HUES6 (cell line): ENCODE measurements around the gene ATPAF1.

Source experiments
- H3K27ac ChIP-seq: 2 replicates; pipeline ENCODE4 v1.7.0; 2013; ENCODE audit warnings: low read depth, mild to moderate bottlenecking, low read length, inconsistent platforms
- H3K27me3 ChIP-seq: 2 replicates; pipeline ENCODE4 v1.6.1; 2013; ENCODE audit warnings: low read length; ENCODE audit not compliant: control insufficient read depth, insufficient read depth
- H3K36me3 ChIP-seq: 2 replicates; pipeline ENCODE4 v1.6.1; 2013; ENCODE audit warnings: low read length; ENCODE audit not compliant: control insufficient read depth, insufficient read depth
- H3K4me1 ChIP-seq: 2 replicates; pipeline ENCODE4 v1.6.1; 2013; ENCODE audit warnings: low read length; ENCODE audit not compliant: control insufficient read depth, insufficient read depth
- H3K4me3 ChIP-seq: 2 replicates; pipeline ENCODE4 v1.5.1; 2013; ENCODE audit warnings: low read depth, low read length
- H3K9ac ChIP-seq: one replicate; pipeline ENCODE4 v1.6.1; 2013; ENCODE audit warnings: mild to moderate bottlenecking, low read length
- H3K9me3 ChIP-seq: 2 replicates; pipeline ENCODE4 v1.6.1; 2013; ENCODE audit warnings: low read depth, low read length; ENCODE audit not compliant: control insufficient read depth, insufficient read depth

ATPAF1 gene

DNA sequence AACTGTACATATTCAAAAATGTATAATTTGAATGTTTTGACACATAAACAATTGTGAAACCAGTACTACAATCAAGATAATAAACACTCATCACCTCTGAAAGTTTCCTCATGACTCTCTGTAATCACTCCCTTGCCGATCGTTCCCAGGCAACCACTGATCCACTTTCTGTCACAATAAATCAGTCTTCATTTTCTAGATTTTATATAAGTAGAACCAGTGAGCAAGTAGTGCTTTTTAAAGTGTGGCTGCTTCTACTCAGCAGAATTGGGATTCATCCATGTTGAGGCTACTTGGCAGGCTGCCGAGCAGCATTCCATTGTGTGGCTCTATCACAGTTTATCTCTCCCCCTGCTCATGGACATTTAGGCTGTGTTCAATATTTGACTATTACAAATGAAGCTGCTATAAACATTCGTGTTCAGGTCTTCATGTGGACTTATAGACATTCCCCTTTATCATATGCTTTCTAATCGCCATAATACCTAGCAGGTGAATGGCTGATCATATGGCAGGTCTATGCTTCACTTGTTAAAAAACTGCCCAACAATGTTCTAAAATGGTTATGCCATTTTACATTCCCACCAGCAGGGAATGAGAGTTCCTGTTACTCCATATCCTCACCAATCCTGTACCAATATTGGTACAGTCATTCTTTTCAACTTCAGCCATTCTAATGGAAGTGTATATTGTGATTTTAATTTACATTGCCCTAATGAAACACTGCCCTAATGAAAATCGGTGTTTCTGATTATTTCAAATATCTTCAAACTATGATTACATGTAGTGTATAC is 24.0 kb upstream of the ATPAF1 start:
- no peak overlapping the region for H3K9ac ChIP-seq
- no peaks in the 10 kb centered on the region for H3K9me3 ChIP-seq
- no peaks in the 10 kb centered on the region for H3K4me1 ChIP-seq
- H3K27me3 ChIP-seq = no peaks in the 10 kb centered on the region
- H3K4me3 ChIP-seq = no peak overlapping the region
- H3K36me3 ChIP-seq = peaks cover 80% of the 10 kb centered on the region
- no peak overlapping the region for H3K27ac ChIP-seq

DNA sequence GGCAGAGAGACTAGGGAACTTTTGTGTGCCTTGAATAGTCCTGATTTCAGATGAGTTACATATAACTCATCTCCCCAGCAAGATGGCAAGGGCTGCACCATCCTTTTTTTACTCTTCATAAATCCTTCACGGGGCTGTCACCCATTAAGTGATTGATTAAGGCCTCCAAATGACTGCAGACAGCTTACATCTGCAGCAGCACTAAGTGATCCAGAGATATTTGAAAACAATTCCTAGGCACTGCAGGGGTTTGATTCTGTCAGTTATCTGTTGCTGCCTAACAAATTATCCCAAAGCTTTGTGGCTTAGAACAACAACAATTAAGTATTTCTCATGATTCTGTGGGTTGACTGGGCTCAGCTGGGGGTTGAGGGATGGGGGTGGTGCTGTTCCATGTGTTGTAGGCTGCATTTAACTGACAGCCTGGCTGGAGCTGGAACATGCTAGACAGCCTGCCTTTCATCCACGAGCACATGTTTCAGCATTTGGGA is 22.8 kb upstream of the ATPAF1 start:
- H3K27ac ChIP-seq = no peak overlapping the region
- no peak overlapping the region for H3K4me3 ChIP-seq
- H3K27me3 ChIP-seq = no peaks in the 10 kb centered on the region
- H3K4me1 ChIP-seq = no peaks in the 10 kb centered on the region
- no peaks in the 10 kb centered on the region for H3K9me3 ChIP-seq
- H3K36me3 ChIP-seq = peaks cover 81% of the 10 kb centered on the region
- no peak overlapping the region for H3K9ac ChIP-seq

GRCh38 chr1:46689897-46690296 is 21.7 kb upstream of the ATPAF1 start:
- Histone ChIP-seq H3K36me3 (peaks cover 82% of the 10 kb centered on the region), H3K9me3 (no peaks in the 10 kb centered on the region), H3K9ac (no peak overlapping the region), H3K4me3 (no peak overlapping the region), H3K27me3 (no peaks in the 10 kb centered on the region), H3K27ac (no peak overlapping the region), H3K4me1 (no peaks in the 10 kb centered on the region)

DNA sequence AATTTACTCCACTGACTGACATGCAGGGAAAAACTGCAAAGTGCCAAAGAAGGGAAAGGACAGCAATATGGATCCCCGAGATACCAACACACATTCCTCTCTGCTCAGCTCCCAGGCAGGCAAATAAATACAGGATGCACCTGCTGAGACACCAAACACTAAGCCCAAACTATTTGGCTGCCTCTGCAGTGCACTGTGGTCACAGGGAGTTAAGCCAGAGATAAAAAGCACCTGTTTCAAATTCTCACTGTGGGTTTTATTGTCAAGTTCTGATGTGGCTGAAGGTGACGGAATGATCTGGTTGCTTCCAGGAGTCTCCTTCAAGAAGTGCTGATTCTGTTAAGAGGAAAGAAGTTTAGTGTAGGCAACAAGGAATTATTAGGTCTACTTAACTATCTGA is 21.2 kb upstream of the ATPAF1 start:
- no peaks in the 10 kb centered on the region for H3K4me1 ChIP-seq
- H3K9ac ChIP-seq = no peak overlapping the region
- H3K4me3 ChIP-seq = no peak overlapping the region
- peaks cover 87% of the 10 kb centered on the region for H3K36me3 ChIP-seq
- H3K9me3 ChIP-seq = no peaks in the 10 kb centered on the region
- no peaks in the 10 kb centered on the region for H3K27me3 ChIP-seq
- H3K27ac ChIP-seq = no peak overlapping the region

- no peak overlapping the region for H3K9ac ChIP-seq
- H3K27me3 ChIP-seq = no peaks in the 10 kb centered on the region
- no peaks in the 10 kb centered on the region for H3K4me1 ChIP-seq
- no peaks in the 10 kb centered on the region for H3K9me3 ChIP-seq
- no peak overlapping the region for H3K27ac ChIP-seq
- H3K4me3 ChIP-seq = no peak overlapping the region
- H3K36me3 ChIP-seq = peaks cover 95% of the 10 kb centered on the region
Measured at GRCh38 chr1:46687921-46688509, 19.9 kb upstream of the ATPAF1 start.

DNA sequence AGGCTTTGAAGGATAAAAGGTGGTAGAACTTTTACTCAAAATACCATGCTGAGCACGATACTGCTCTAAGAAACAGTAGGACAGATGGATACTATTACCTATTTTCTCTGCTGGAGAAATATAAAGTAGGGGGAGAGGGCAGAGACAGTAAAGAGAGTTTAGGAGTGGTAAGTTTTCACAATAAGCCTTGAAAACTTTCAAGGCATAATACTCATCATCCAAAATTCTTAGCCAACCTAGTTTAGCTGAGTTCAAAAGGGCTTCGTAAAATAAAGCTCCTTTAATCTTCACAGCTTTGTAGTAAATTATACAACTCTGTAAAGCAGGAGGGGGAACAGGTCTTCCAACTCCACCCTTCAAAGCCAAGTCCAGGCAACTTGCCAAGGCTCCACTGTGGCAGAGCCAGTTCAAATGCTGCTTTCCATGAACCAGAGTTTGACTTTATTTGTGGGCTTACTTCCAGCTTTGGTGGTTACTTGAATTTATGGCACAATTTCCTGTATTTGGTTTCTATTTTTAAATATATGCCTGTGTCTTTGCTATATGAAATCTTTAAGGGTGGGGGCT is 19.0 kb upstream of the ATPAF1 start:
- Histone ChIP-seq H3K27ac (no peak overlapping the region), H3K9ac (no peak overlapping the region), H3K4me1 (no peaks in the 10 kb centered on the region), H3K27me3 (no peaks in the 10 kb centered on the region), H3K4me3 (no peak overlapping the region), H3K9me3 (no peaks in the 10 kb centered on the region), H3K36me3 (peaks cover 98% of the 10 kb centered on the region)

- no peaks in the 10 kb centered on the region for H3K9me3 ChIP-seq
- no peak overlapping the region for H3K4me3 ChIP-seq
- peaks cover 98% of the 10 kb centered on the region for H3K36me3 ChIP-seq
- H3K27ac ChIP-seq = no peak overlapping the region
- no peak overlapping the region for H3K9ac ChIP-seq
- no peaks in the 10 kb centered on the region for H3K4me1 ChIP-seq
- H3K27me3 ChIP-seq = no peaks in the 10 kb centered on the region
Measured at GRCh38 chr1:46686255-46686654, 18.1 kb upstream of the ATPAF1 start.

DNA sequence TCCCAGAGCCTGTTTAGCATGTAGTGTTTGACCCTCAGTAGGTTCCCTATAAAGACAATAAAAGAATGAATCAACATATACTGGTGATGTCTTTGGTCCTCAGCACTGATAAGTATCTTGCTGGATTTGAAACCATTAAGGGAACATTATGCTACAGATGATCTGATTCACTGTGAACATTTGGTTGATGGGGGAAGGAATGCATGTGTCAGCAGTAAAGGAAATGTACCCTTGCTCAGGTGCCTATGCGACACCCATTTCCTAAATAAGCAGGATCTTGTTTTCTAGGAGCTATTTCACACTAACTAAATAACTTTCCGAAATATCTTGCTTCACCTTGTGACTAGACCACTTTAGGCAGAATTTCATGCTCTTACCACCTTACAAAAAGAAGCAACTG is 16.5 kb upstream of the ATPAF1 start:
- Histone ChIP-seq H3K27me3 (no peaks in the 10 kb centered on the region), H3K36me3 (peaks cover 100% of the 10 kb centered on the region), H3K9me3 (no peaks in the 10 kb centered on the region), H3K9ac (no peak overlapping the region), H3K4me1 (no peaks in the 10 kb centered on the region), H3K27ac (no peak overlapping the region), H3K4me3 (no peak overlapping the region)

GRCh38 chr1:46682064-46682463 is 13.9 kb upstream of the ATPAF1 start:
- no peaks in the 10 kb centered on the region for H3K27me3 ChIP-seq
- H3K9ac ChIP-seq = no peak overlapping the region
- H3K27ac ChIP-seq = no peak overlapping the region
- H3K4me3 ChIP-seq = no peak overlapping the region
- H3K9me3 ChIP-seq = no peaks in the 10 kb centered on the region
- peaks cover 91% of the 10 kb centered on the region for H3K36me3 ChIP-seq
- H3K4me1 ChIP-seq = peaks cover 9% of the 10 kb centered on the region

DNA sequence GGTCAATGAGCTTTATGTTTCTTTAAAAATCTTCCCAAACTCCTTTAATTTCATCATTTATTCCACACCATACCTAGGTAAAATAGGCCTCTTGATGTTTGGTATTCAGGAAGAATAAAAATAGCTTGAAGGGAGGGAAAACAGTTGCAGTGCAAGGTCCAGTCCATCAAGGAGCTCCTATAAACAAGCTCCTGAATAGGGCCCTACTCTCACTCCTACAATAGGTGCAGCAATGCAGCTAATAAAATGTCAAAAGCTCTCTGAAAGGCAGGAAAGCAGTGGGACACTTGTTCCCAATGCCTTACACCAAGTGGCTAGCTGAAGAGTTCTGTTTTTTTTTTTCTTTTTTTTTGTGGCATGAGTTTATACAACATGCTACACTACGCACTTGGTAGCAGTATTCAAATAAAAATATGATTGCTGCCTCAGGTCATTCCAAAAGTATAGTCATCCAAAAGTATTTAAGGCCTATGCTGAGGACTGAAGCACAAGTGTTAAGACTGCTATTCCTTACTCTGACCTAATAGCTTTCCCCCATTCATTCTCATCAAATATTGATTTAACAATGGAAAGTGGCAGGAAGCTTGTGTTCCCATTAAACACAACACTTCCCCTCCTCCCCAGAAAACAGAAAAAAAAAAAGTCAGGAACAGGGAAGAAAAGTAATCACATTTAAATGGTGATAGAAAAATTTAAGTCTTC is 13.3 kb upstream of the ATPAF1 start:
- peaks cover 10% of the 10 kb centered on the region for H3K4me1 ChIP-seq
- no peak overlapping the region for H3K27ac ChIP-seq
- peaks cover 89% of the 10 kb centered on the region for H3K36me3 ChIP-seq
- no peak overlapping the region for H3K4me3 ChIP-seq
- H3K27me3 ChIP-seq = no peaks in the 10 kb centered on the region
- no peaks in the 10 kb centered on the region for H3K9me3 ChIP-seq
- H3K9ac ChIP-seq = no peak overlapping the region
